COLO668 (cell line): ENCODE data around the gene SAMD15.
A peak's percentile ranks its signal among the peaks of the same experiment; 100 is the strongest.
"Not testable (repeated sequence)": the region's sequence is repeated elsewhere in the genome, so short reads cannot be mapped to it uniquely, and the experiment has no call there.

Experiments used
- DNase-seq: peaks from one replicate; lab custom pipeline; 2025; ENCODE audit not compliant: unreplicated experiment; lab: John Stamatoyannopoulos, UW

The SAMD15 gene

GRCh38 chr14:77375164-77375950, 1.8 kb upstream of the SAMD15 start:
- DNase-seq: no peak

GRCh38 chr14:77375973-77376770, 1.0 kb upstream of the SAMD15 start:
- peak; percentile 61 for DNase-seq

- DNase-seq: no peak
Measured at GRCh38 chr14:77377502-77377844, 294 bp downstream of the SAMD15 start.

- no peak for DNase-seq
Measured at GRCh38 chr14:77378701-77379100, 1.5 kb downstream of the SAMD15 start.

GRCh38 chr14:77390188-77390587, 13.0 kb downstream of the SAMD15 start:
- DNase-seq: no peak

- DNase-seq: no peak
Measured at GRCh38 chr14:77400216-77400615, 23.0 kb downstream of the SAMD15 start.

GRCh38 chr14:77403768-77404167, 26.6 kb downstream of the SAMD15 start:
- DNase-seq: no peak

GRCh38 chr14:77406086-77406485, 28.9 kb downstream of the SAMD15 start:
- DNase-seq: no peak

- no peak for DNase-seq
Measured at GRCh38 chr14:77406718-77407117, 29.5 kb downstream of the SAMD15 start.

GRCh38 chr14:77407158-77407557, 30.0 kb downstream of the SAMD15 start:
- DNase-seq: no peak

- peak; percentile 17 for DNase-seq
Measured at GRCh38 chr14:77409131-77409533, 32.0 kb downstream of the SAMD15 start.

GRCh38 chr14:77415403-77416030, 38.3 kb downstream of the SAMD15 start:
- DNase-seq: not testable (repeated sequence)

- DNase-seq: not testable (repeated sequence)
Measured at GRCh38 chr14:77416098-77416497, 38.9 kb downstream of the SAMD15 start.

- DNase-seq: no peak
Measured at GRCh38 chr14:77416836-77417235, 39.7 kb downstream of the SAMD15 start.

GRCh38 chr14:77421201-77421600, 44.0 kb downstream of the SAMD15 start:
- DNase-seq: no peak

- DNase-seq: no peak
Measured at GRCh38 chr14:77423423-77423822, 46.2 kb downstream of the SAMD15 start, which contains the start of gene NOXRED1. NOXRED1 (minus strand) TSS chr14:77423523; CDS start chr14:77422889, 634 bp downstream.

- DNase-seq: no peak
Measured at GRCh38 chr14:77424862-77425261, 47.7 kb downstream of the SAMD15 start.

- DNase-seq: no peak
Measured at GRCh38 chr14:77426396-77426795, 49.2 kb downstream of the SAMD15 start.

GRCh38 chr14:77436042-77436441, 58.9 kb downstream of the SAMD15 start:
- no peak for DNase-seq

GRCh38 chr14:77438596-77438995, 61.4 kb downstream of the SAMD15 start:
- no peak for DNase-seq

GRCh38 chr14:77439861-77440260, 62.7 kb downstream of the SAMD15 start:
- no peak for DNase-seq
